DND-41 (cell line): Measurements from ENCODE around the gene ST8SIA4.

ENCODE experiments used
- EZH2 ChIP-seq: IDR thresholded peaks from 3 replicates; pipeline ENCODE4 v1.6.1; 2012; ENCODE audit warnings: borderline replicate concordance, low read depth, mild to moderate bottlenecking, moderate library complexity, low read length, inconsistent platforms; ENCODE audit not compliant: severe bottlenecking
- TF ChIP-seq, protein P1 (sequence below): IDR thresholded peaks from 2 replicates; pipeline ENCODE4 v1.5.1; 2012; ENCODE audit warnings: borderline replicate concordance, low read length, moderate library complexity, mild to moderate bottlenecking; ENCODE audit not compliant: poor library complexity, severe bottlenecking; ENCODE audit errors: extremely low read depth

DNA sequence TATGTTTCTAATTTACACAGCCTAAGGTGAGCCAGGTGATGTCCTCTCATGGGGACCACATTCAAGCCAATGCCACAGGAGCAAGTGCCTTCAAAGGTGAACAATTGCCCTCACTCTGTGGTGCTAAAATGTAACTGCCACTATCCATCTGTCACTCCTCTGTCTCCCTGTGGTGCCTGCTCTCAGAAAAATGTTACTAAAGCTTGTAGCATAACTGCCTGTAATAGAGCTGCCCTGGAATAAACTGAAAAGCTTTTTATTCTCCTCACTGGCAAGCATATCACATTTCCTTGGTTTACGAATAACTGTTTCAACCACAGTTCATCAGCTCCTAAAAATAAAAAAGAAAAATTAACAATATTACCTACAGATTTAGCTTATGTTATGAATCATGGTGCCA is 142.4 kb downstream of the ST8SIA4 start:
- TF ChIP-seq, protein P1, sequence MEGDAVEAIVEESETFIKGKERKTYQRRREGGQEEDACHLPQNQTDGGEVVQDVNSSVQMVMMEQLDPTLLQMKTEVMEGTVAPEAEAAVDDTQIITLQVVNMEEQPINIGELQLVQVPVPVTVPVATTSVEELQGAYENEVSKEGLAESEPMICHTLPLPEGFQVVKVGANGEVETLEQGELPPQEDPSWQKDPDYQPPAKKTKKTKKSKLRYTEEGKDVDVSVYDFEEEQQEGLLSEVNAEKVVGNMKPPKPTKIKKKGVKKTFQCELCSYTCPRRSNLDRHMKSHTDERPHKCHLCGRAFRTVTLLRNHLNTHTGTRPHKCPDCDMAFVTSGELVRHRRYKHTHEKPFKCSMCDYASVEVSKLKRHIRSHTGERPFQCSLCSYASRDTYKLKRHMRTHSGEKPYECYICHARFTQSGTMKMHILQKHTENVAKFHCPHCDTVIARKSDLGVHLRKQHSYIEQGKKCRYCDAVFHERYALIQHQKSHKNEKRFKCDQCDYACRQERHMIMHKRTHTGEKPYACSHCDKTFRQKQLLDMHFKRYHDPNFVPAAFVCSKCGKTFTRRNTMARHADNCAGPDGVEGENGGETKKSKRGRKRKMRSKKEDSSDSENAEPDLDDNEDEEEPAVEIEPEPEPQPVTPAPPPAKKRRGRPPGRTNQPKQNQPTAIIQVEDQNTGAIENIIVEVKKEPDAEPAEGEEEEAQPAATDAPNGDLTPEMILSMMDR = no peak
- no peak for TF ChIP-seq EZH2
